ENCODE data around the gene PLAC8.

DNA sequence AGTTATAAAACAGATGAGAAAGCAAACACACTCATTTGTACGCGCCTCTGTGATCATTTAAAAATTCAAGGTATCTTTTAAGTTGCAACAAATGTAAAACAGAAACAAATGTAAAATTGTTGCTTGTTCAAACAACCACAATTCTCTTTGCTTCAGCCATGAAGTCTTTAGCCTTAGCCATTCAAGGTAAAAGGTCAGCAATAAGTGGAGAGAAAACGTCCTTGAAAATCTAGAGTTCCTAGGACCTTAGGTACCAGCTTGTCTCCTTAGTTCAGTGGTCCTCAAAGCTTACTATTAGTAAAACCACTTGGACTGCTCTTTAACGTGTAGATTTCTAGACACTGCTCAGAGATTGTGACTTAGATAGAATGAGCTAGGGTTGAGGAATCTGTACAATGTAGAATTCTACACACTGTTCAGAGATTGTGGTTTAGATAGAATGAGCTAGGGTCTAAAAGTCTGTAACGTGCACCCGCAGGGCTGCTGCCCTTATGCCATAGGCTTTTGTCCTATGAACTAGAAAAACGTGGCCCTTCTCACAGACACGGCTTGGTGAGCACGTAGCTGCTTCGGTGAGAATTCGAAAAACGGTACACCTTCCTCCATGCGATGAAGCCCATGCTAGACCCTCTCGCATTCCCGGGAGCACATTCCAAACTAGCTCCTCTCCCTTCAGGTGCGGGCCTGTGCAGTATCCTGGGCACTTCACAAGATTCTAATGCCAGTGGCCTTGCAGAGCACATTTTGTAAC, 1.7 kb downstream of the PLAC8 start:
- TF ChIP-seq POLR2A (IDR thresholded peaks at IDR 0.05), result no peak
- TF ChIP-seq, protein P1, sequence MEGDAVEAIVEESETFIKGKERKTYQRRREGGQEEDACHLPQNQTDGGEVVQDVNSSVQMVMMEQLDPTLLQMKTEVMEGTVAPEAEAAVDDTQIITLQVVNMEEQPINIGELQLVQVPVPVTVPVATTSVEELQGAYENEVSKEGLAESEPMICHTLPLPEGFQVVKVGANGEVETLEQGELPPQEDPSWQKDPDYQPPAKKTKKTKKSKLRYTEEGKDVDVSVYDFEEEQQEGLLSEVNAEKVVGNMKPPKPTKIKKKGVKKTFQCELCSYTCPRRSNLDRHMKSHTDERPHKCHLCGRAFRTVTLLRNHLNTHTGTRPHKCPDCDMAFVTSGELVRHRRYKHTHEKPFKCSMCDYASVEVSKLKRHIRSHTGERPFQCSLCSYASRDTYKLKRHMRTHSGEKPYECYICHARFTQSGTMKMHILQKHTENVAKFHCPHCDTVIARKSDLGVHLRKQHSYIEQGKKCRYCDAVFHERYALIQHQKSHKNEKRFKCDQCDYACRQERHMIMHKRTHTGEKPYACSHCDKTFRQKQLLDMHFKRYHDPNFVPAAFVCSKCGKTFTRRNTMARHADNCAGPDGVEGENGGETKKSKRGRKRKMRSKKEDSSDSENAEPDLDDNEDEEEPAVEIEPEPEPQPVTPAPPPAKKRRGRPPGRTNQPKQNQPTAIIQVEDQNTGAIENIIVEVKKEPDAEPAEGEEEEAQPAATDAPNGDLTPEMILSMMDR (IDR thresholded peaks at IDR 0.05), result no peak

Data from esophagus squamous epithelium (tissue), 4 donors.